Smooth muscle cell of the brain vasculature (primary cell): ENCODE measurements around the gene KIAA0232.
"Not testable (repeated sequence)": the region's sequence is repeated elsewhere in the genome, so short reads cannot be mapped to it uniquely, and the experiment has no call there.

ENCODE experiments used
- DNase-seq: peaks from one replicate; pipeline ENCODE4 v3.0.0-alpha.2; 2012; ENCODE audit warnings: low read depth, low spot score

The KIAA0232 gene

DNA sequence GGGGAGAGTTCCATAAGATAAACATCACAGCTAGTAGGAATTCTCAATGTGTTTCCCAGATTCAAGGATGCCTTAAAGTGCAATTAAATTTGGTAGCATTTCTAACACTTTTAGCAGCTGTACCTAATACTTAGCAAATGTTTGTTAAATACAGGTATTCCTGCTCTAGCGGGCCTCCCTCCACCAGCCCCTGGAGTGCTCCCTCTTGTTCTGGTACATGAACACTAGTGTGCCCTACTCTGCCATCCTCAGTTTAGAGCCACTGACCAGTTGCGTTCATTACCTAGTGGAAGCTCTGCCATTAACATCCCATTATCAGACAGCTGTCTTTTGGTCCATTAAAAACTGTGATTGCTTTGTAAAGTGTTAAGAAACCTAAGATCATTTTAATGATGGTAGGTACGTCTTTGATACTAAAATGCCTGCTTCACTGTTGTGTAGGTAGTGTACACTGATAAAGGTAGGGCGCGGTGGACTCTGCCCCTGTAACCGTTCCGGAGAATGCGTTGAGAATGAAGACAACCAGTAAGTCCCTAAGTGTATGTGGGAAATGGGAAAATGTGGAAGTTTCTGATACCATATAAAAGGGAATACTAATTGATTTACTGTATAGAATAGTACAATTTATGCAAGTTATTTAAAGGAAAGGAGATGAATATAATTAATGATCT, 21.7 kb downstream of the KIAA0232 start:
- DNase-seq = no peak

DNA sequence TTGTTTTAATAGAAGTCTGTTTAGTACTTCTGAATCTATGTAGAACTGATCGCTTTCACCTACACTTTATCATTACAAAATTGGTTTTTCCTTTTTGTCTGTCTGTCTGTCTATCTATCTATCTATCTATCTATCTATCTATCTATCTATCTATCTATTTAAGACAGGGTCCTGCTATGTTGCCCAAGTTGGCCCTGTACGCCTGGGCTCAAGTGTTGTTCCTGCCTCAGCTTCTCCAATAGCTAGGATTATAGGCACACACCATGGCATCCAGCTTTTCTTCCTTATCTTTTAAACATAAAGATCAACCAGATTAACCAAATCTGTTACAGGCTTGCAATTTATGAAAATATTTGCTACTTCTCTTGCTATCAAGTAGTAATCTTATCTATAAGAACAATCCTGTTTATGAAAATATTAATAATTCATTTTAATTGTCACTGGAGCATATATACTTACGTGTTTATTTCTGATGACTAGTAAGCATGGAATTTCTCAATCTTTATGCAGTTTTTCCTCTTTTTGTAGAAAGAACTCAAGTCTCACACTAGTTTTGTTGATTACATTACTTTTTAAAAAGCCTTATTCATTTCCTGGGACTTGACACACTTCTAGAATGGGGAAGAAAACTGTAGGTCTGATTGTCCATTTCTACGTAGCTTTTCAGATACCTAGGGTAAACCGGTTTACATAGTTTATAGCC, 24.5 kb downstream of the KIAA0232 start:
- DNase-seq = no peak

DNA sequence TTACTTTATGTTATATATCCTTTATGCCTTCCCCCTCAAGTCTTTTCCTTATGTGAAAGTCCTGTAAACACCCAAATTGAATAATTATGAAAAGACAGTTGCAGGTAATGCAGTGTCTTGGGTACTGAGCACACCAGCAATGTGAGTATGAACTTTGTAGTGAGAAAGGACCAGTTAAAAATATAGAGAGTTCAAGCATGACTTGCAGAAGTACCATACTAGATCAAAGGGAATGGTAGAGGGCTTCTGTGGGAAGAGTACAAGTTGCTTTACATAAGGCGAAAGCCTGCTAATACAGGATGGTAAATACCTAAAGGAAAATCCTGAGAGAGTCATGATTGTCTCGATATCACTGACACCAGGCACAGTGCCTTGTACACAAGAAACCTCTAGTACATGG, 25.7 kb downstream of the KIAA0232 start:
- no peak for DNase-seq

DNA sequence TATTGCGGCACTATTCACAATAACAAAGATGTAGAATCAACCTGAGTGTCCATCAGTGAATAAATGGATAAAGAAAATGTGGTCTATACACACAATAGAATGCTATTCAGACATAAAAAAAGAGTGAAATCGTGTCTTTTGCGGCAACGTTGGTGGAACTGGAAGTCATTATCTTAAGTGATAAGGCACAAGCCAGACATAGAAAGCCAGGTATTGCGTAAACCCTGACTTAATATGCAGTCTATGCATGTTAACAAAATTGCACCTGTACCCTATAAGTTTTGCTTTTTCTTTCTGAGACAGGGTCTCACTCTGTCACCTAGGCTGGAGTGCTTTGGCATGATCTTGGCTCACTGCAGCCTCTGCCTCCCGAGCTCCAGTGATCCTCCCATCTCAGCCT, 28.6 kb downstream of the KIAA0232 start:
- no peak for DNase-seq

DNA sequence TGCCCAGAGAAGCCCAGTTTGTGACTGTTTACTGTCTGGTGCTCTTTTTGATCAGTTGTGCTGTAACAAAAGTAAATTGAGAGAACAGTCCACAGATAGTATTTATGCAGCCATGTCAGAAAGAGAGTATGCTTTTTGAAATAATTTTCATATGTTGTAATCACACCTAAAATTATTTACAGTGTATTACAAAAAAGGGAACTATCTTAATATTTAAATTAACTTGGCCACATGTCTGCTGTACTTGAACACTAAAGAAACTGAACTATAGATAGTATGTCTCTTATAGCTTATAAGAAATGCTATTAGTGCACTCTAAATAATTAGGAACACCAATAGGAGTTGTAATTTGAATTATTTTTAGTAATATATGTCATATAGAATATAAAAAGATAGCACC, 30.2 kb downstream of the KIAA0232 start:
- DNase-seq = no peak

DNA sequence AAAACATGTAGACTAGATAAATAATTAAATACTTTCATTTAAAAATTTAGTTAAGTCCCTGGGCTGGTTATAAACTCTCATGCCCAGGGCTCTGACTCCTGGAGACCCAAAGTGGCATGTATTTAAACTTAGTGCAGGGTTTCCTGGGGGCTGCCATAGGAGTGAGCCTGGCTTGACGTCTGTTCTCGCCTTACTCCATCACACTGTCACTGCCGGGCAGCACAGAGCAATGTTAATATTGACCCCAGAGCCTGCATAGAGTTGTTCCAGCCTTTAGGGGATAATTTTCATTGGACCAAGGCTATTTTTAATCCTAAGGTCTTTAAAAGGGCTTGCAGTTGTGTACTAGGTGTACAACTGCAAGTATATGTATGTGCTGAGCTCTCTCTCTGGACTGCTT, 31.2 kb downstream of the KIAA0232 start:
- no peak for DNase-seq

DNA sequence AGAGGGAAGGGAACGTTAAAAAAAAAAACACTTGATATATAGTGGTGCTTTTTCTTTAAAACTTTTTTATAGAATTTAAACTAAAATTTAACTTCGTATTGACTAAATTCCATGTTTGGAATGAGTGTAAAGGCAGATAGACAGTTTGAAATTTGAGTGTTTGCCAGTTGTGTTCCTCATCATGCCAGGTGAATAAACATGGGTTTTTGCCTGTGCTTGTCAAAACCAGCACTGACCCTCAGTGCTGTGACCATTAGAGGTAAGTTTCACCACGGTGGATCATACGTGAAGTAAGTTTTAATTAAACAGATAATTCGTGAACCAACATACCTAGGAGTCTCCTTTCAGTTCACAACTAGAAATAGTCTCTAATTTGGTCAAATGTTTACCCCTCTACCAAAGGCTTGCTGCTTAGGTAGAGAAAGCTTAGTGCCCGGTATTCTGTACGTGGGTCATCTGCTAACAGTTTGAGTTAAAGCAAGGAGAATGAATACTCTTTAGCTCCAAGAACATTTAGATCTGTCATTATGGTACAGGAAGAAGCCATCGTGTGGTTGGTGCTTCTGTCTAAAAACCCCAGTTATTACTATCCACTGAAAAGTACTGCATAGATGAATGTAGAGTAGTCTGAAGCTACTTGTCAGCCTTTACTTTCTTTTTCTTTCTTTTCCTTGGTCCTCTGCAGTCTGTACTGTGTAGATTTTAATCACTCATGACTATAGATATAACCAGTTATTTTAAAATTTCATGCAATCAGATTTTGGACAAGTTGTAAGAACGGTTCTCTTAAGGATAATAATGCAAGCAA, 32.7 kb downstream of the KIAA0232 start:
- no peak for DNase-seq

DNA sequence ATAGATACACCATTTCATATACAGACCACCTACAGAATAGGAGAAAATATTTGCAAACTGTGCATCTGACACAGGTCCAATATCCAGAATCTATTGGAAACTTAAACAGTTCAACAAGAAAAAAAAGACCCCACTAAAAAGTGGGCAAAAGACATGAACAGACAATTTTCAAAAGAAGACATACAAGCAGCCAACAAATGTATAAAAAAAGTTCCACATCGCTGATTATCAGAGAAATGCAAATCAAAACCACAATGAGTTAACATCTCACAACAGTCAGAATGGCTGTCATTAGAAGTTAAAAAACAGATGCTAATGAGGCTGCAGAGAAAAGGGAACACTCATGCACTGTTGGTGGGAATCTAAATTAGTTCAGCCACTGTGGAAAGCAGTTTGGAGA, 36.8 kb downstream of the KIAA0232 start:
- no peak for DNase-seq

DNA sequence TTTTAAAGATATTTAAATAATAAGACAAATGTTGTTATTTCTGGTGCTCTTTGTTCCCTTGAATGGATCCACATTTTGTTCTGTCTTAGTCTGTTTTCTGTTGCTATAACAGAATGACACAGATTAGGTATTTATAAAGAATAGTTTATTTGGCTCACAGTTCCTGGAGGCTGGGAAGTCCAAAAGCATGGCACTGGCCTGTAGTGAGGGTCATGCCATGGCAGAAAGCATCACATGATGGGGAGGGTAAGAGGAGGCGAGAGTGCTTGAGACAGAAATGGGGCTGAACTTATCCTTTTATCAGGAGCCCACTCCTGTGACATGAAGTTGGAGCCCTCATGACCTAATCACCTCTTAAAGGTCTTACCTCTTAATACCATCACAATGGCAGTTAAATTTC, 38.2 kb downstream of the KIAA0232 start:
- no peak for DNase-seq

DNA sequence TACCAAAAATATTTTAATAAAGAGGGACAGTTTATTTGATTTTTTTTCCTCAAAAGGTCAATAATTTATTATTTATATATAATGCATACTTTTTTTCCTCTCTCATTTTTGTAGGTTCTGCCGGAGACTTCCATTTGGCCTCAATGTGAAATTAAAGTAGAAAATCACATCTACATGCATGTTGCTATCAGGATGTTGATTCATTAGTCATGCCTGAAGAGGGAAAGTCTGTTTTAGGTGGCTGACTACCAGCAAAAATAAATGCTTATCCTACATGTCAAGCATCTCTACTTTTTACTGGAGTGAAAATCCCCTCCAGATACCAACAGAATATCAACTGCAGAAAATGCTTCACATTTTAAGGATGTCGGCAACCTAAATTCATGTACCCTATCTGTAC, 41.5 kb downstream of the KIAA0232 start:
- no peak for DNase-seq

DNA sequence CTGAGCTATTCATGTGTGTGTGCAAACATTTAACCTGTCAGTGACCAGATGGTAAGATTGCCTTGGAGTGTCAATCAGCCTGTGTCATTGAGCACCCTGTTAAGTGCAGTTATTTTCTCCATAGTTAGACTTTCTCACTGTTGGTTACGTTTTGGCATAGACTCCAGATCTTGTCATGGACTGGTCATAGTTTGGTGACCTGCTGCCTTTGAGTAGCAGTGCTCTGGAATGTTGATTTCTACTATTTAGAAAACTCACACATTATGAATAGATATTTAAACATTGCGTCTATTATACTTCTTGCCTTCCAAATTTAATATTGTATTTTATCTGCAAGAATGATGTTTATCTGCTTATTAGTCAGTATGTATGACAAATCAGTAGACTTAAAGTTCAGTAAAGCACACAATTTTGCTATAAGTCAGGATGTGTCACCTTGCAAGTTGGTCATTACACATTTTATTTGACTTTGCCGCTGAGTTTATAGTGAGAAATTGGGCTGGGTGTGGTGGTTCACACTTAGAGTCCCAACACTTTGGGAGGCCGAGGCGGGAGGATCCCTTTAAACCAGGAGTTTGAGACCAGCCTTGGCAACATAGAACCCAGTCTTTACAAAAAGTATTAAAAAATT, 42.4 kb downstream of the KIAA0232 start:
- no peak for DNase-seq

DNA sequence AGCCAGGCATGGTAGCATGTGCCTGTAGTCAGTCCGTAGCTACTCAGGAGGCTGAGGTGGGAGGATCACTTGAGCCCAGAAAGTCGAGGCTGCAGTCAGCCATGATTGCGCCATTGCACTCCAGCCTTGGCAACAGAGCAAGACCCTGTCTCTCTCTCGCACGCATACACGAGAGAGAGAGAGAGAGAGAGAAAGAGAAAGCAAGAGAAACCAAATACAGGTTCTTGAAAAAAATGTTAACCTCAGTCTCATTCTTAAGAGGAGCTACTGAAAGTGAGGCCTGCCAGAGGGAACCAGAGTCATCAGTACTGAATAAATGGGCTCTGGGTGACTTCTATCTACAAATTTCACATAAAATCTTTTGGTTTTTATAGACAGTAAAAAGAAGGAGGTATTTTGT, 42.9 kb downstream of the KIAA0232 start:
- DNase-seq = no peak

DNA sequence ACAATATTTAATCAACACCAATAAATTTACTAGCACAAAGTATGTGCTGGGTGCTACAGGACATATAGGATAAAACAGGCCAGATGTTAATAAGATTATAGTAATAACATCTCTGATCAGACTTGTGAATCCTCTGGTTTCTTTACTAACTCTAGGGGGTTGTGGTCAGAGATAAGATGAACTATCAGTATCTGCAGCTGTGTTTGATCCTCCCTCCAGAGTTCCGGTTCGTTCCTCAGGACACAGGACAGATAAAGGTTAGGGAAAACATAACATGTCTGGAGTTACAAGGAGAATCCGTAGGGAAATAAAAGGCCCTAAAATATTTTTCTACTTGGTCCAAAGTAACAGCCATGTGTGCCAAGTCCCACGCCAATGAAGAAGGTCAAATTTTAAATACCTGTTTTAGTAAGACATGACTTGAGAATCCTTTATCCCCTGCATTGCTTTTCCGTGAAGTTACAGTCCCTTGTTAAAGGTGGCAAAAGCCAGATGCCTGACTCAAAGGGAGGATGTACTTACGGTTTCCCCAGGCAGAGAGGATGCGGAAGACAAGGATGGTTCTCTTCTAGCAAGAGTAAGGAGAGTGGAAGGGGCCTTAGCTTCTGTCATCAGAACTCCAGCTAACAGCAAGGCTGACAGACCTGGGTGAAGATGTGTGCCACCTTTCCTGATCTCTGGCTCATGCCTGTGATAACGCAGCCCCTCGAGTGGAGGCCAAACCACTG, 44.4 kb downstream of the KIAA0232 start:
- no peak for DNase-seq

DNA sequence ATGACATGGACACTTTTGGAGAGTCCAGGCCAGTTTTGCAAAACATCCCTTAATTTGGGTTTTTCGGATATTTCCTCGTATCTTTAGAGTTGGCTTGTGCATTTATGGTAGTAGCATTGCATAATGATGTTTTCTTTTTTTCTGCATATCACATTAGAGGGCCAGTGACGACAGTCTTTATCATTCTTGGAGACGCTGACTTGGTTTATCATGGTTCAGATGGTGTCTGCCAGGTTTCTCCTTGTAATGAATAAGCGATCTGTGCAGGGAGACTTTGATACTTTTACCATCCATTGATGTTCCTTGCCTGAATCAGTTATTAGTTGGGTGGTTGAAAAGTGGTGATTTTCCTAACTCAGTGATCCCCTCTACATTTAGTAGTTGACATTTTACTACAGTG, 46.6 kb downstream of the KIAA0232 start:
- DNase-seq = no peak

DNA sequence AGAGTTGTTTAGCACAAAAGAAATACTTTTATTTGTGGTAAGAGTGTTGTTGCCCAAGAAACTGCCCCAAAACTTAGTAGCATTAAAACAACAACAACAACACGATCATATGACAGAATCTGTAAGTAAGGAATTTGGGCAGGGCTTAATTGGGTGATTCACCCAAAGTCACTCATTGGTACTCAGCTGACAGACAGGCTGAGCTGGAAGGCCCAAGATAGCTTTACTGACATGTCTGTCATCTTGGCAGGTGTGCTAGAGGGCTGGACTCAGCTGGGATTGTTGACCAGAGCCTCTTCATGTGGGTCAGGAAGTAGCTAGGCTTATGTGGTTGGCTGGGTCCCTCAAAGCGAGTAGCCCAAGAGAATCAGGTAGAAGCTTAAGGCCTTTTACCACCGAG, 52.3 kb downstream of the KIAA0232 start:
- no peak for DNase-seq

DNA sequence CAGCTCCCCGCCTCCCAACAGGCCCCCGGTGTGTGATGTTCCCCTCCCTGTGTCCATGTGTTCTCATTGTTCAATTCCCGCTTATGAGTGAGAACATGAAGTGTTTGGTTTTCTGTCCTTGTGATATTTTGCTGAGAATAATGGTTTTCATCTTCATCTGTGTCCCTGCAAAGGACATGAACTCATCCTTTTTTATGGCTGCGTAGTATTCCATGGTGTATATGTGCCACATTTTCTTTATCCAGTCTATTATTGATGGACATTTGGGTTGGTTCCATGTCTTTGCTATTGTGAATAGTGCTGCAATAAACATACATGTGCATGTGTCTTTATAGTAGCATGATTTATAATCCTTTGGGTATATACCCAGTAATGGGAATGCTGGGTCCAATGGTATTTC, 53.1 kb downstream of the KIAA0232 start:
- DNase-seq = not testable (repeated sequence)

DNA sequence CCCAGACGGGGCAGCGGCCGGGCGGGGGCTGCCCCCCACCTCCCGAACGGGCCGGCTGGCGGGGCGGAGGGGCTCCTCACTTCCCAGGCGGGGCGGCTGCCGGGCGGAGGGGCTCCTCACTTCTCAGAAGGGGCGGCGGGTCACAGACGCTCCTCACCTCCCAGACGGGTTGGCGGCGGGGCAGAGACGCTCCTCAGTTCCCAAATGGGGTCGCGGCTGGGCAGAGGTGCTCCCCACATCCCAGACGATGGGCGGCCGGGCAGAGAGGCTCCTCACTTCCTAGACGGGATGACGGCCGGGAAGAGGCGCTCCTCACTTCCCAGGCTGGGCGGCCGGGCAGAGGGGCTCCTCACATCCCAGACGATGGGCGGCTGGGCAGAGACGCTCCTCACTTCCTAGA, 54.6 kb downstream of the KIAA0232 start:
- not testable (repeated sequence) for DNase-seq

DNA sequence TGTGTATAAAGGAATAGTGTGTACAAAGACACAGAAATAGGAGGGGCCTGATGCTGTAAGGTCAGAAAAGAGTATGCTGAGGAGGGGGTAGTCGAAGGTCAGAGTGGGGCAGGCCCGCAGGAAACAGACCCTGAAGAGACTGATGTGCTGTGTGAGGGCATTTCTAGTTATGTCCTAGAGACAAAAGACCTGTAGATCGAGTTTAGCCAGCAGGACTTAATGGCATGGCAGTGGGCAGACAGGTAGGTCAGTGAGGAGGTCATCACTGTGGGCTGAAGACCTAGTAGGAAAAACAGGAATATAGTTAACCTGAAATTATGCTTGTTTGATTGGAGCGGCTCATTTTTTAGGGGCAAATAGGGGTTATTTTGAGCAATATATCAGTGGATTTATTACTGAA, 57.1 kb downstream of the KIAA0232 start:
- no peak for DNase-seq

DNA sequence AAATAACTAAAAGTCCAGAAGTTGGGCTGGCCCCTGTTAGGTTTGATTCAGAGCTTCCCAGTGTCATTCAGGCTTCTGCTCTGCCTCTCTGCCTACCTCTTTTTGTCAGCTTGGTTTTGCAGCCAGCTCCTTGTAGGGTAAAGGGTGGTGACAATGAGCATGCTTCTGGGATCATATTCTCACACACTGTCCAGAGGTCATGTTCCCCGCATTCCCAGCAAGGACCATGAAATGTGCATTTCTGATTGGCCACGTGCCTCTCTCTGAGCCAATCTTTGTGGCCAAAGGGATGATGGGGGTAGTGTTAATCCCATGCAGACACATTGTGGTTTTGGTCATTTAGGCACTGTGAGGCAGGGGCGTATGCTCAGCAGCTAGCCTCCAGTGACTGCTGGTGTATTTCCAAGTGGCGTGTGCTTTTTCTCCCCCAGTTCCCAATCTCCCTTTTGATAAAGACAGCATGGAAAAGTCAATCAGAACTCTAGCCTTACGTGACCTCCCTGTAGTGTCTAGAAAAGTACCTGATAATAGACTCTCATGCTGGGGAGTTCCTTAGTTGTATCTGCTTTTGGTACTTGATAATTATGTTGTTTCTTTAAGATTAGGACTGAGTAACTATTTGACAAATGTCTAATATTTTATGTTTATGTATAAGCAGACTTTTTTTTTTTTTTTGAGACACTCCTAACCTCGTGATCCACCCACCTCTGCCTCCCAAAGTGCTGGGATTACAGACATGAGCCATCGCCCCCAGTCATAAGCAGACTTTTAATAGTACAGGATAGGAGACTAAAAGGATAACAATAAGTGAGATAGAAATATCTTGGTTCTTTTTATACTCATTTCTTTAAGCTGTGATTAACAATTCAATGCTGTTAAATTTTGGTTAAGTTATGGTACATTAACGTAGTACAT, 57.8 kb downstream of the KIAA0232 start:
- no peak for DNase-seq

DNA sequence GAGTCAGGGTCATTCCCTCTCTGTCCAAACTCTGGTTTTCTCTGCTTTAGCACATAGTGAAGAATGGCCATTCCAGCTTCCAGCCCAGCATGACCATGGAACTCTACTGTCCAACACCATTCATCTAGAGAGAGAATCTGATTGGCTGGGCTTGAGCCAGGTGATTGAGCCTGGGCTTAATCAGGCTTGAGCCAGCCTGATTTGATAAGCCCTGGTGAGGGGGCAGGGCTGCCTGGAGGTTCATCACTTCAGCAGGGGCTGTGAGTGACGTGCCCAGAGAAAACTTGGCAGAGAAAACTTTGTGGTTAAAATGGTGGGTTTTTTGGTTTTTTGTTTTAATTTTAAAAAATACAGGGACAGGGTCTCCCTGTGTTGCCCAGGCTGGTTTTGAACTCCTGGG, 62.5 kb downstream of the KIAA0232 start:
- no peak for DNase-seq

DNA sequence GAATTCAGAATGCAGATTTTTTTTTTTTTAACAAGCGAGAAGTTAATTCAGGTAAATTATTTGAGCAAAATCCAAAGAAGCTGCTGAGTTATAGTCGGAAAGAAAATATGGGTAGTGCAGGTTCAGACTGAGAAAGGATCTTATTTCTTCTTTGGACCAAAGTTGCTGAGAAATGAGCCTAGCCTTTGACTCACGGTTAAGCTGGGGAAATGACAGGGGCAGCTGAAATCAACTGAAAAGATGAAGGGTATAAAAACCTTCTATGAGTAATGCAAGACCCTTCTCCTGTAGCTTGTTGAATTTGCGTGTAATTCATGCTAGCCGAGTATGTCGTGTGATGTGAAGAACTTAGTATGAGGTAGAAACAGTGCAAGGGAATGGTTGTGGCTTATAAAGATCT, 63.0 kb downstream of the KIAA0232 start:
- DNase-seq = no peak
